GM12878 (cell line): ENCODE measurements around the gene OSBPL2. TPM values are rescaled to one million over a fixed set of nuclear protein-coding genes. Genes with fewer than 3 reads are reported as not detected.

Experiments
- CBX5 ChIP-seq: sonication (generic); IDR thresholded peaks from 2 replicates; pipeline ENCODE4 v1.6.1; 2016; ENCODE audit warnings: low read depth, moderate library complexity, mild to moderate bottlenecking, inconsistent platforms
- CEBPZ ChIP-seq: fragments of 150-350 bp; IDR thresholded peaks from 2 replicates; pipeline ENCODE4 v1.6.1; 2016; ENCODE audit warnings: low read depth, low read length
- ELK1 ChIP-seq: IDR thresholded peaks from 2 replicates; pipeline ENCODE4 v1.6.1; 2012; ENCODE audit warnings: low read depth, low read length, improper control_type of control experiment
- NR2C1 ChIP-seq: fragments of 450-650 bp; IDR thresholded peaks from 2 replicates; pipeline ENCODE4 v1.6.1; 2017; ENCODE audit warnings: antibody characterized with exemption, mild to moderate bottlenecking, moderate library complexity
- PML ChIP-seq: IDR thresholded peaks from 2 replicates; pipeline ENCODE4 v1.6.1; 2012; ENCODE audit warnings: low read length, inconsistent platforms
- ZBTB33 ChIP-seq: fragments of 450-650 bp; IDR thresholded peaks from 2 replicates; pipeline ENCODE4 v1.6.1; 2017; ENCODE audit warnings: mild to moderate bottlenecking
- ZNF207 ChIP-seq: fragments of 450-650 bp; IDR thresholded peaks from 2 replicates; pipeline ENCODE4 v1.6.1; 2014; ENCODE audit warnings: antibody characterized with exemption, mild to moderate bottlenecking, borderline replicate concordance
- polyA plus RNA-seq, 11 experiments: library from polyadenylated mRNA; depleted of rRNA in 4 of 11; unstranded in 6 of 11; stranded (reverse) in 5 of 11; fragments of >200 nt; fragmentation: Nextera tagmentation in 4 of 11; fragmentation: Illumina TruSeq in 1 of 11; extraction: Ambion mirVana in 4 of 11; extraction: Trizol in 1 of 11; gene quantifications; 1 replicate in 1 of 11; 2 replicates in 10 of 11; pipeline versions ENCODE4 v1.2.1 to v1.2.3, GENCODE V29; 2011 to 2016; ENCODE audit warnings: inconsistent platforms in 2 of 11, missing spikeins in 2 of 11, low read depth in 1 of 11
- total RNA-seq, 4 experiments: library from RNA; depleted of rRNA in 3 of 4; stranded (reverse); fragments of >200 nt in 3 of 4; fragmentation: Illumina TruSeq in 1 of 4; extraction: Trizol in 1 of 4; gene quantifications; 2 replicates each; pipeline versions ENCODE4 v1.2.1 to v1.2.3, GENCODE V29; 2013 to 2021

OSBPL2 gene
- total and polyA plus RNA-seq, 10 of the 15 experiments (the other 5 are each of a cell fraction or from before 2014, with no cell fraction given) = 2.8 to 22.3 (median 14.7) TPM

GRCh38 chr20:62245911-62246280 lies 7.6 kb downstream of the OSBPL2 start (continued):
- TF ChIP-seq CEBPZ (no peak), ZNF207 (no peak), CBX5 (no peak), PML (no peak), ZBTB33 (no peak), ELK1 (no peak), NR2C1 (no peak)
- TF ChIP-seq, all 136 proteins: peak for 0
